Testis (tissue), 2 donors: ENCODE results near the gene OXT.

Experiments
- CTCF ChIP-seq, 3 experiments: fragments of 450-650 bp in 2 of 3; fragments of 200-600 bp in 1 of 3; sonication (generic) in 1 of 3; IDR thresholded peaks; one replicate each; pipeline ENCODE4 v1.5.1; 2016 to 2019; ENCODE audit warnings: antibody characterized with exemption in 3 of 3, mild to moderate bottlenecking in 2 of 3, moderate library complexity in 1 of 3
- POLR2A ChIP-seq: fragments of 450-650 bp; IDR thresholded peaks from one replicate; pipeline ENCODE4 v1.6.1; 2017; ENCODE audit warnings: antibody characterized with exemption, mild to moderate bottlenecking, moderate library complexity

GRCh38 chr20:3039426-3039825 is 32.0 kb upstream of the OXT start:
- TF ChIP-seq CTCF (IDR thresholded peaks at IDR 0.05) = no peak
- no peak for TF ChIP-seq POLR2A
